Kidney epithelial cell (primary cell): ENCODE measurements around the gene FBRSL1. TPM values are rescaled to one million over a fixed set of nuclear protein-coding genes. Genes with fewer than 3 reads are reported as not detected.

Experiments
- DNase-seq: peaks from one replicate; pipeline ENCODE4 v3.0.0-alpha.2; 2010; ENCODE audit warnings: low read depth
- H3K27me3 ChIP-seq: 2 replicates; pipeline ENCODE4 v1.6.0; 2011; ENCODE audit warnings: low read length; ENCODE audit not compliant: control insufficient read depth, insufficient read depth
- H3K36me3 ChIP-seq: 2 replicates; pipeline ENCODE4 v1.5.1; 2011; ENCODE audit warnings: low read length; ENCODE audit not compliant: control insufficient read depth, insufficient read depth
- H3K4me3 ChIP-seq: 2 replicates; pipeline ENCODE4 v1.5.1; 2011; ENCODE audit warnings: low read depth, mild to moderate bottlenecking, control low read depth, low read length
- CTCF ChIP-seq: IDR thresholded peaks from 2 replicates; pipeline ENCODE4 v1.5.1; 2011; ENCODE audit warnings: mild to moderate bottlenecking, moderate library complexity, low read length, control low read depth, inconsistent platforms; ENCODE audit not compliant: insufficient read depth, poor library complexity, severe bottlenecking
- total RNA-seq: library from RNA; depleted of rRNA; stranded (reverse); fragments of >200 nt; gene quantifications from 2 replicates; pipeline ENCODE4 v1.2.3, GENCODE V29; 2015

The FBRSL1 gene
- total RNA-seq, 1 donor from 2014 or later: 22.9 TPM

- H3K27me3 ChIP-seq: no peaks in the 10 kb centered on the region
- H3K36me3 ChIP-seq: no peaks in the 10 kb centered on the region
- H3K4me3 ChIP-seq: no peak overlapping the region
- peak; percentile 71 for DNase-seq
- TF ChIP-seq CTCF: no peak
Measured at GRCh38 chr12:132524405-132524804, 34.5 kb downstream of the FBRSL1 start.

- peak; percentile 11 for TF ChIP-seq CTCF
- no peak for DNase-seq
- no peaks in the 10 kb centered on the region for H3K27me3 ChIP-seq
- H3K4me3 ChIP-seq: no peak overlapping the region
- no peaks in the 10 kb centered on the region for H3K36me3 ChIP-seq
Measured at GRCh38 chr12:132525011-132525832, 35.3 kb downstream of the FBRSL1 start.

- no peaks in the 10 kb centered on the region for H3K27me3 ChIP-seq
- no peak for DNase-seq
- no peaks in the 10 kb centered on the region for H3K36me3 ChIP-seq
- H3K4me3 ChIP-seq: no peak overlapping the region
- TF ChIP-seq CTCF: no peak
Measured at GRCh38 chr12:132525833-132526455, 36.0 kb downstream of the FBRSL1 start.

- no peaks in the 10 kb centered on the region for H3K27me3 ChIP-seq
- H3K36me3 ChIP-seq: no peaks in the 10 kb centered on the region
Measured at GRCh38 chr12:132527186-132527882, 37.4 kb downstream of the FBRSL1 start.

GRCh38 chr12:132527883-132528264 lies 37.9 kb downstream of the FBRSL1 start:
- Histone ChIP-seq H3K4me3 (no peak overlapping the region), H3K27me3 (no peaks in the 10 kb centered on the region), H3K36me3 (no peaks in the 10 kb centered on the region)
- no peak for DNase-seq
- no peak for TF ChIP-seq CTCF

More at GRCh38 chr12:132527186-132527882, 37.4 kb downstream of the FBRSL1 start:
- no peak overlapping the region for H3K4me3 ChIP-seq
- DNase-seq: no peak
- TF ChIP-seq CTCF: no peak
